GM18870 (cell line): ENCODE measurements around the gene LRRC37A3.
"Not testable (repeated sequence)": the region's sequence is repeated elsewhere in the genome, so short reads cannot be mapped to it uniquely, and the experiment has no call there.

Experiments used
- ATAC-seq: cut with Tn5 transposase; IDR thresholded peaks from one replicate; pipeline ENCODE4 v1.9.1; 2021; ENCODE audit warnings: moderate library complexity; ENCODE audit not compliant: unreplicated experiment

Gene LRRC37A3

GRCh38 chr17:64837018-64837761 is 82.1 kb downstream of the LRRC37A3 start:
- peak; percentile 82 for ATAC-seq

DNA sequence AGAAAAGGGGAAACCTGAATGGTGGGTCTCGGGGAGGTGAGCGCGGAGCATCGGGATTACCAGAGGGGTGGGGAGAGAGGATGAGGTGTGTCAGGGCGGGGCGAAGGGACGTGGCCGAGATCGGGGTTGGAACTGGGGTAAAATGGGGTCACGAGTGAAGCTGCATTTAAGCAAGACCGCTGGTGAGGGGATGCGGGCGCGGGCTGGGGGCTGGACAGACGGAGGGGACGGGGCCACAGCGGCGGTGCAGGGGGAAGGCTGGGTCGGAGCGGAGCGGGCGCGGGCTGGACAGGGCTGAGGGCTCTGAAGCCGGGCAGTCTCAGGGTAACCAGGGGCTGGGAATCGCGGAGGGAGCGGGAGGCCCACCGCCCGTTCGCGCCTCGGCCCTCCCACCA is 82.7 kb downstream of the LRRC37A3 start:
- peak; percentile 27 for ATAC-seq

- ATAC-seq = not testable (repeated sequence)
Measured at GRCh38 chr17:64834060-64834459, 85.2 kb downstream of the LRRC37A3 start.

- ATAC-seq = not testable (repeated sequence)
Measured at GRCh38 chr17:64830631-64831040, 88.6 kb downstream of the LRRC37A3 start.

DNA sequence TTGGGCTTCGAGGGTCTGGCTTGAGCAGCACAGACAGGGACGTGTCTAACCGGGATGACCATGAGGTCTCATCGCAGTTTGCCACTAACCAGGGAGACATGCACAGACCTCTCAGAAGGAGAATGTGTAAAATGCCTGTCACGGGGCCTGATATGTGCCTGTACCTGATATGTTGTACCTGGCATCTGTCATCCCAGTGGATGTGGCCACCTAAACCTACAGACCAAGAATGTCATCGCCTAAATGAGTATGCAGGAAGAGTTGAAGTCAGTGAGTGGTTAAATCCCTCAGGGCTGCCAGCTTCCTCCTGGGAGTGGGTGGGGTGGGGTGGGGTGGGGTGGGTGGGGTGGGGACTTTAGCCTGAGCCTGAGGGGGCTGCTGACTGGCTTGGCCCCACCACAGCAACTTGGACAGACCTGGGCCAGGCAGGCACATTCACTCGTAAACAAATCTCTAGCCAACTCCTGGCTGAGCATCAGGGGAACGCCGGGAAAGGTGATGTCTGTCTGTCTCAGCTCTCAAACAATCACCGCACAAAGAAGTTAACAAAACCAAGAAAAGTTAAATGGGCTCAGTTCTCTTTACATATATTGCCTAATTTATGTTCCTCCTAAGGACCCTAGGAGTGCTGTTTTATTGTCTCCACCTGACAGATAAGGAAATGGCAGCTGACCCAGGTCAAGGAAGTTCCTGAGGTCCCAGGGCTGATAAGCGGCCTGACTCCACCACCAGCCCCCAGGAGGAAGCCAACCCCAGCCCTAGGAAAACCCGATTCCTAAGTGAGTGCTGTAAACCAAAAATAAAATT is 89.3 kb downstream of the LRRC37A3 start:
- not testable (repeated sequence) for ATAC-seq

DNA sequence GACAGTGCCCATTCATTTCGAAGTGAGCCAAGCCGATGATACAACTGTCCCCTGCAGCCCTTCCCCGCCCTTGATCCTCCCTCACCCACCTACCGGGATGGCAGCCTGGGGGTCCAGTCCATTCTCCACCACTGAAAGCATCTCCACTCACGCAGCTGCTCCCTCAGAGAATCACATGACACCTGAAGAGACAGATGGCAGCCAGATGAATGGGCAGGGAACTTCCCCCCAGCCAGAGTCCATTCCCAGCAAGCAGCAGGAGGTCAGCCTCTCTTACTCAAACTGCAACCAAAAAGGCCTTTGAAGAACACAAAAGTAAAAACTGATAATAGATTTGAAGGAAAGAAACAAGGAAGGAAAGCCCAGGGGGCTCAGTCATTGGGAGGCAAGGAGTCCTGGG is 90.2 kb downstream of the LRRC37A3 start:
- not testable (repeated sequence) for ATAC-seq

- ATAC-seq = not testable (repeated sequence)
Measured at GRCh38 chr17:64818904-64819303, 100.4 kb downstream of the LRRC37A3 start.

- ATAC-seq = not testable (repeated sequence)
Measured at GRCh38 chr17:64815833-64816198, 103.5 kb downstream of the LRRC37A3 start.

DNA sequence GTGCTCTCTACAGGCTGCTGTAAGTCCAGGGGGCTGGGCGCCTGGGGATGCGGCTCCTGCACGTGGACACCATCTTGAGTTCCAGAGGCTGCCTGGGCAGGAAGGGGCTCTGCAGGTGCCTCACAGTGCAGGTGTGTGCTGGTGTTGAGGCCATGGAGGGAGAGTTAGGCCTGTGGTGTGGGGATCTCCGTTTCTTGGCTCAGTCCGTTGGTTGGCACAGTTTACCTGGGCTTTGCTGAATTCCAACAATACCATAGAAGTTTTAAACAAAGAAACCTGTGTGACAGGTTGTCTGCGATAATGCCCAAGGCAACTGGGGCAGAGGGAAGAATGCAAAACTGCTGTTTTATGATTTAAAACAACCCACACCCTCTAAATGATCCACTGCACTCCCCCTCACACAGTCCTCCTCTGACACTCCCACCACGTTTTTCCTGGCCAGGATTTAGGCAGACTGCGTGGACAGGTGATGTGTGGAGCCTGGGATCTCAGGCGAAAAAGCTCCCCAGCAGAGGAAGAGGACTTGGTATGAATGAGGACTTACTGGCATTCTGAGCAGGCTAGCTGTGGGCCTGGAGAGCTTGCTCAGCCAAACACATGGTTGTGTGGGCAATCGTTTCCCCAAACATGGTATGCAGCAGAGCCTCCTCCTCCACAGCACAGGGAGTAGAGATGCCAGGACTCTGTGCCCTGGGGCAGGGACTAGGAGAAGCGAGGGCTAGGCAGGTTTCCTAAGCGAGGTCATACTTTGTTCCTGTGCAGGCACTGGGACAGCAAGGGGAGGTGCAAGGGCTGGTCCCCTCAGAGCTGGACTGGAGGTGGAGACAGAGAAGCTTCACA is 104.1 kb downstream of the LRRC37A3 start:
- ATAC-seq = not testable (repeated sequence)

- peak; percentile 78 for ATAC-seq
Measured at GRCh38 chr17:64808178-64808977, 110.9 kb downstream of the LRRC37A3 start.
